BJ (cell line): ENCODE measurements around the gene FAM3B. TPM values are rescaled to one million over a fixed set of nuclear protein-coding genes. Genes with fewer than 3 reads are reported as not detected.

Source experiments
- CTCF ChIA-PET: fragments of 350-600 bp; formaldehyde crosslinking; extraction: SDS; loops from one replicate; lab custom pipeline; 2021; ENCODE audit warnings: antibody characterized with exemption, inconsistent platforms; lab: Yijun Ruan, JAX
- POLR2A ChIA-PET: fragments of 300-600 bp; sonication (Branson Sonifier 250); formaldehyde crosslinking; extraction: SDS; loops from one replicate; lab custom pipeline; 2021; ENCODE audit warnings: antibody characterized with exemption; lab: Charles Lee
- DNase-seq: peaks from one replicate; pipeline ENCODE4 v3.0.0-alpha.2; 2011; ENCODE audit warnings: low read depth
- H3K27me3 ChIP-seq: 2 replicates; pipeline ENCODE4 v1.6.0; 2011; ENCODE audit warnings: low read length; ENCODE audit not compliant: control insufficient read depth, insufficient read depth
- H3K36me3 ChIP-seq: 2 replicates; pipeline ENCODE4 v1.5.1; 2011; ENCODE audit warnings: low read length; ENCODE audit not compliant: control insufficient read depth, insufficient read depth
- H3K4me3 ChIP-seq: 2 replicates; pipeline ENCODE4 v1.5.1; 2011; ENCODE audit warnings: low read depth, mild to moderate bottlenecking, control low read depth, low read length
- CTCF ChIP-seq: IDR thresholded peaks from 2 replicates; pipeline ENCODE4 v1.5.1; 2011; ENCODE audit warnings: low read depth, mild to moderate bottlenecking, control low read depth, inconsistent platforms, low read length, moderate library complexity; ENCODE audit not compliant: insufficient read depth
- polyA plus RNA-seq: library from polyadenylated mRNA; depleted of rRNA; stranded (reverse); fragments of >200 nt; gene quantifications from 2 replicates; pipeline ENCODE4 v1.2.3, GENCODE V29; 2011

The FAM3B gene
- polyA plus RNA-seq, 1 experiment = not detected

GRCh38 chr21:41326414-41327080 is 9.9 kb downstream of the FAM3B start:
- CTCF ChIA-PET = no interaction called here
- POLR2A ChIA-PET = no interaction called here
- H3K4me3 ChIP-seq = no peak overlapping the region
- no peaks in the 10 kb centered on the region for H3K36me3 ChIP-seq
- TF ChIP-seq CTCF = no peak
- H3K27me3 ChIP-seq = no peaks in the 10 kb centered on the region
- DNase-seq = no peak

GRCh38 chr21:41327753-41328152 is 11.2 kb downstream of the FAM3B start:
- ChIA-PET CTCF (no interaction called here), POLR2A (no interaction called here)
- no peak for DNase-seq
- TF ChIP-seq CTCF = no peak
- no peaks in the 10 kb centered on the region for H3K36me3 ChIP-seq
- H3K4me3 ChIP-seq = no peak overlapping the region
- no peaks in the 10 kb centered on the region for H3K27me3 ChIP-seq

GRCh38 chr21:41328660-41329607 is 12.3 kb downstream of the FAM3B start:
- ChIA-PET POLR2A (no interaction called here), CTCF (no interaction called here)
- Histone ChIP-seq H3K36me3 (no peaks in the 10 kb centered on the region), H3K4me3 (no peak overlapping the region), H3K27me3 (no peaks in the 10 kb centered on the region)
- TF ChIP-seq CTCF = no peak
- no peak for DNase-seq

GRCh38 chr21:41333752-41334151 is 17.2 kb downstream of the FAM3B start:
- no peaks in the 10 kb centered on the region for H3K36me3 ChIP-seq
- ChIA-PET CTCF (no interaction called here), POLR2A (no interaction called here)

More at GRCh38 chr21:41333752-41334151, 17.2 kb downstream of the FAM3B start:
- Histone ChIP-seq H3K4me3 (no peak overlapping the region), H3K27me3 (no peaks in the 10 kb centered on the region; the same call in 1 of the 2 replicates)
- TF ChIP-seq CTCF = no peak
- no peak for DNase-seq
